ENCODE measurements around the gene THUMPD2. TPM values are rescaled to one million over a fixed set of nuclear protein-coding genes. Genes with fewer than 3 reads are reported as not detected.

Gene THUMPD2
- total RNA-seq, 1 experiment from 2014 or later: 15.9 TPM

DNA sequence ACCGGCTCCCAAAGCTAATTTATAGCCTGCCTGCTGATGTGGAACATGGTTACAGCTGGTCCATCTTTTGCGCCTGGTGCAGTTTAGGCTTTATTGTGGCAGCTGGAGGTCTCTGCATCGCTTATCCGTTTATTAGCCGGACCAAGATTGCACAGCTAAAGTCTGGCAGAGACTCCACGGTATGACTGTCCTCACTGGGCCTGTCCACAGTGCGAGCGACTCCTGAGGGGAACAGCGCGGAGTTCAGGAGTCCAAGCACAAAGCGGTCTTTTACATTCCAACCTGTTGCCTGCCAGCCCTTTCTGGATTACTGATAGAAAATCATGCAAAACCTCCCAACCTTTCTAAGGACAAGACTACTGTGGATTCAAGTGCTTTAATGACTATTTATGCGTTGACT, 62.0 kb downstream of the THUMPD2 start:
- DNase-seq (ENCODE audit: low spot score): no peak

- DNase-seq (ENCODE audit: low spot score): no peak
These were observed 63.2 kb downstream of the THUMPD2 start for GRCh38 chr2:39715822-39716221.

DNA sequence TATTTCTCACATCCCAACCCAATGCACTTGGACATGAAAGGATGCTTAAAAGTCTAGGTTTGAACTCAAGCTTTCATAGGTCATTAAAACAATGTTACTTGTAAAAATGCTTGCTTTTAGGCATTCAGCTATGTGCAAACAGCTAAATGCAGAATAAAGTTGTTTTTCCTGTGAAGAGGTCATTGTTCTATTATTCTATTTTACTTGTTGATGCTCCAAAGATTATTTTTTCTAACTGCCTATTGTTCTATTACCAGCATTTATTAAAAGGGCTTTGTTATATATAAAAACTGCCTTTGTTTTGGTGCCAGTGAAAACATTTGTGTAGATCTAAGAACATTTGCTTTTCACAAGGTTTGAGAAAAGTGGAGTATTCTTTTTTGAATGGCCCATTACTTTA, 64.0 kb downstream of the THUMPD2 start:
- DNase-seq (ENCODE audit: low spot score): no peak

DNA sequence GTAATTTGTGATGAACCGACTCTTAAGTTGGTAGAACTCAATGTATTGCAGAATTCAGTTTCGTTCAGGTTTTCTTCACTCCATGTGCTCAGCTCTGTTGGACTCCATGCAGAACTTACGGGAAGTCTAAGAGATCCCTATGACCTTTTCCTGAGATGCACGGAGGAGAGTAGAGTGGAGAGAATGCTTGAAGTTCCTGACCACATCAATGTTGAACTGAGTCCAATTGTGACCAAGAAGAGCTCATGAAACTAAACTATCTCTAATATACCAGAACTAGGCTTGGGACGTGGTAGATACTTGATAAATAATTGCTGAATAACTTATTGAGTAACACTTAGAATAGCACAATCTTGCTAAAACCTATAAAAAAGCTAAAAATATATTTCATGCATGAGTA, 66.1 kb downstream of the THUMPD2 start:
- DNase-seq (ENCODE audit: low spot score): no peak

GRCh38 chr2:39710807-39711206, 68.3 kb downstream of the THUMPD2 start:
- no peak for DNase-seq (ENCODE audit: low spot score)

- DNase-seq (ENCODE audit: low spot score): no peak
These were observed 71.1 kb downstream of the THUMPD2 start for GRCh38 chr2:39708003-39708402.

- DNase-seq (ENCODE audit: low spot score): no peak
These were observed 72.1 kb downstream of the THUMPD2 start for GRCh38 chr2:39706945-39707344.

DNA sequence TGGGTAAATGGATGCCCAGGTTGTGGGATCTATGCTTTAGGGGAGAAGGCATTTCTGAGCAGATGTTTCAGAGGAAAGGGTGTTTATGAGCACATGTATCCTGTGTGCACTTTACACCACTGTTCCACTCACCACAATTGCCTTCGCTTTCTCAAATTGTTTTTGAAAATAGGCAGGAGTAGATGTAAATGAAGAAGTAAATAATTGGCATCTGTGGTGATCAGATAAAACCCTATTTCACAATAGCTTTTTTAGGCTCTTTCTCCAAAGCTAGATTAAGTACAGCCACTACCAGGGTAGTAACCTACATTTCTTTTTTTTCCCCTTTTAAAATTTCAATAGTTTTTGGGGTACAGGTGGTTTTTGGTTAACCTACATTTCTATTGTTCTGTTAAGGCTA, 72.7 kb downstream of the THUMPD2 start:
- no peak for DNase-seq (ENCODE audit: low spot score)

GRCh38 chr2:39705638-39706037, 73.4 kb downstream of the THUMPD2 start:
- no peak for DNase-seq (ENCODE audit: low spot score)

GRCh38 chr2:39704540-39704939, 74.5 kb downstream of the THUMPD2 start:
- no peak for DNase-seq (ENCODE audit: low spot score)

DNA sequence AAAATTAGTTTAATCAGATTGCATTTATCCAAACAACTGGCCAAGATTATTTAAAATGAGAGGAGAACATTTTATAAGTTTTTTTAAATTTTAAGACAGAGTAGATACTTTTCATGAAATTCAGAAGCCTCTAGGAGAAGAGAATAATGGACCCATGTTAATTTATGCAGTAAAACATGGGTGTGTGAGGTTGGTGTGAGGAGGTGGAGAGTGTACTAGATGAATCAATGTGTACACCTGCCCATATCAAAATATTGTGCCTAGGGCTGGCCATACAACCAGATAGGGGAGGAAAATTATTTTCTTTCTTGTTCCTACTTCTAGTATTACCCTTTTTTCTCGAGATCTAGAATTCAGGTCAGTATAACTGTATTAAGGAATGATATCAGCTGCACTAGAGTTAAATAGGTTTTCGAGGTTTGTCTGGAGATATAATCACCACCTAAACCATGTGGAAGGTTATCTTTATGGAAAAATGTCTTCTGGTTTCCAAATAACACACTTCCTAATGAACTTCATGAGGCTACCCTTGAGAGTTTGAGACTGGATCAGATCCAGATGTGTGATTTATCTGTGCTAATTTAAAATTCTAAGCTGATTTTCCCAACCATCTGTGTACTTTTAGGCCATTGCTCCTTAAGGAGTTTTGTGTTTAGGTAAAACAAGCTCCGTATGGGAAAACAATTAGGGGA, 75.7 kb downstream of the THUMPD2 start:
- no peak for DNase-seq (ENCODE audit: low spot score)

DNA sequence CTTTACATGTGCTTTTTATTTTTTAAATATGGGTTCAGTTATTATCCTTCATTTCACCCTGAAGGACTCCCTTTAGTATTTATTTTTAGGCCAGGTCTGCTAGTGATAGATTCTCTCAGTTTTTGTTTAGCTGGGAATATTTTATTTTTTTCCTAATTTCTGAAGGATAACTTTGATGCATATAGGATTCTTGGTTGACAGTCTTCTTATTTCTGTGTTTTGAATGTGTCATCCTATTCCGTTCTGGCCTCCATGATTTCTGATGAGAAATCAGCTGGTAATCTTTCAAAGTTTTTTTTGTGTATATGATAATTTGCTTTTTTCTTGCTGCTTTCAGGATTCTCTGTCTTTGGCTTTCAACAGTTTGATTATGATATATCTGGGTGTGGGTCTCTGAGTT, 77.9 kb downstream of the THUMPD2 start:
- DNase-seq (ENCODE audit: low spot score): no peak

- DNase-seq (ENCODE audit: low spot score): no peak
These were observed 81.6 kb downstream of the THUMPD2 start for GRCh38 chr2:39697454-39697853.

DNA sequence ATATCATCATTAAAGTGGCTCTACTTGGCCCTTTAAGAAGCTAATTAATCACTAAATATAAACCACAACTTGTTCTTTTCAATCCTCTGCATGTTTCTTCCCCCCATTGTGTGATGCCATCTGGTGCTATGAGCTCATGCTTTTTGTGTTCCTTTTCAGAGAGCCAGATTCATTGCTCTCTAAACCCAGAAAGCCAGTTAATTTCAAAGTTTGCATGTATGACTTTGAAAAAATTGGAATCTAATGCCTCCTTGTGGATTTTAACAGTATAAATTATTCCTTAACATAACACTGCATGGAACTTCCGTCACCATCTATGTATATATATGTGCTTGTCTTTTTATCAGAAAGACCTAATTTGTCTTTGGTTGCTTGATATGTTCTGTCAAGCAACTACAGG, 82.2 kb downstream of the THUMPD2 start:
- DNase-seq (ENCODE audit: low spot score): peak; percentile 45

GRCh38 chr2:39696101-39696553, 82.9 kb downstream of the THUMPD2 start:
- peak; percentile 19 for DNase-seq (ENCODE audit: low spot score)

DNA sequence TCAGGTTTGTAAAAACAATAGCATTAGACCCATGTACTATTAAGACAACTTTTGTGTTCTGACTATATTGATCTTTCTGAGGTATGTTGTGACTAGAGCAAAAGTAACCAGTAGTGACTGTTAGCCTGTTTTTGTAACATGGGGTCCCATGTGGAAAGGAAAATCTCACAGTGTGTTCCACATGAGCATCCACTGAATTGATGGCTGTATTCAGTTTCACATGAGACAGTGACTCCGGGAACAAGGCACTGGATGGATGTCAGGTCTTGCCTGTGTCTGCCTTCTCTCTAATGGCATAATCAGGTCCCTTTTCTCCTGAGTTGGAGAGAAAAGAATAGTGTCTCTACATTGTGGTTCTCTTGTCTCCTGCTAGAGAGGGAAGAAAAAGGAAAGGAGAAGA, 85.8 kb downstream of the THUMPD2 start:
- no peak for DNase-seq (ENCODE audit: low spot score)

- DNase-seq (ENCODE audit: low spot score): no peak
These were observed 89.2 kb downstream of the THUMPD2 start for GRCh38 chr2:39689876-39690275.

DNA sequence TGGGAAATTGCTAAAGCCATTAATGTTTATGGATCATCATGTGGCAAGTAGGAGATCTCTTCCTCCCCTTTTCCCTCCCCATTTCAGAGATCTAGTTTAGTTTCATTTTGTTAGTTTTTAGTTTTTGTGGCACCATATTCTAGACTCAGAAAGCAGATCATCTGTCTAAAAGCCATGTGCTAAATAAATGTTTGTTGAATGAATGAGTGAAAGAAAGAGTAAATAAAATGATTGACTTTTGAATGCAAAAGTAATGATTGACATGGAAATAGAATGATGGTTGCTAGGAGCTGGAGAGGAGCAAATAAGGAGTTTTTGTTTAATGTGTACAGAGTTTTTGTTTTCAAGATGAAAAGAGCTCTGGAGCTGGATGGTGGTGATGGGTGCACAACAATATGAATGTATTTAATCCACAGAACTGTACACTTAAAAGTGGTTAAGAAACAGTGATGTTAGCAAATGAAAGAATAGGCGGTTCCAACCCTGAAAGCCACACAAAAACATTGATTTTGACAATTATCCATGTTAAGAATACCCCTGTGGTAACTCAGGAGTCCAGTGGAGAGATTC, 89.7 kb downstream of the THUMPD2 start:
- no peak for DNase-seq (ENCODE audit: low spot score)

DNA sequence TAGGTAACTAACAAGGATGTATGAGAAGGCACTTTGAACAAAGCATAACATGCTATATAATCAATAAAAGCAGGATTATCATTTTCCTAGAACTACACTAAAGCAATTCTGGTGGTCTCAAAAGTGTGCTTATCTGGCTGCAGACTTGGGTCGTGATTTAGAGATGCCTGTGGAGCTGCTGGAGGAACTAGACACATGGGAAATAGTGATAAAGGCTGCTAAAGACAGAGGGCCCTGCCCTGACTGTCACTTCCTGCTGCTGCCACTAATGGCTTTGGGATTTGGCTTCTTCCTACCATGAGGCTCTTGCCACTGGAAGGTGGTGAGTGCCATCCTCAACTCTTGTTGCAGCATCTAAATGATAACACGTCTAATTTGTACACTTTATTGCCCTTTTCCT, 90.9 kb downstream of the THUMPD2 start:
- DNase-seq (ENCODE audit: low spot score): no peak

DNA sequence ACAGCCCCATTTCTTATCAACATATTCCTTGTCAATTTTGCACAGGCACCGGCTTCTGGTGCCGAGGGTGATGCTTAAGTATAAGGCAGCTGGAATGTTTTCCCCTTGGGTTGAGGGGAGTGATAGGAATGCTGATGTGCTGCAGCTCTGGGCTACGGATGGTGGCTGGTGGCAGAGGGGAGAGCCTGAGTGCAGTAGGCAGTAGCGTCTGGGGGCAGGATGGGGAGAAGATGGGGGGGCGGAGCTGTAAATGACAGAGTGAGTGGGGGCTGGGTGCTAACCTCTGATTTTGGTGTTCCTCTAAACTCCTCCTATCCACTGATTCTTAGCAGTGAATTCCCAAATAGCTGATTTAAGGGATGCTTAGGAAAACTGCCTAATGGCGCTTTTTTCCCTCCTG, 92.6 kb downstream of the THUMPD2 start:
- no peak for DNase-seq (ENCODE audit: low spot score)
